Astrocyte (in vitro differentiated cells and primary cell): ENCODE data around the gene MBNL1.

Experiments used
- CTCF ChIP-seq: IDR thresholded peaks from 2 replicates; pipeline ENCODE4 v1.5.1; 2011; ENCODE audit warnings: low read depth, mild to moderate bottlenecking, inconsistent platforms, low read length, moderate library complexity; ENCODE audit not compliant: insufficient read depth
- EZH2 ChIP-seq: IDR thresholded peaks from 2 replicates; pipeline ENCODE4 v1.6.1; 2012; ENCODE audit warnings: mild to moderate bottlenecking, low read length, inconsistent platforms; ENCODE audit not compliant: insufficient read depth

GRCh38 chr3:152471814-152472671 lies 203.3 kb downstream of the MBNL1 start:
- TF ChIP-seq CTCF: peak; percentile 73
- TF ChIP-seq EZH2: no peak
